RWPE2 (cell line): ENCODE measurements around the gene NKAIN2.
A peak's percentile ranks its signal among the peaks of the same experiment; 100 is the strongest.

Experiments
- ATAC-seq: fragments of 200-7000 bp; cut with Tn5 transposase; 3 replicates; pipeline ENCODE4 v1.9.1; 2021; ENCODE audit warnings: low read depth
- DNase-seq: peaks from one replicate; pipeline ENCODE4 v3.0.0-alpha.2; 2020; ENCODE audit warnings: low spot score
- H3K27ac ChIP-seq: fragments of 450-650 bp; 2 replicates; pipeline ENCODE4 v1.5.1; 2017; ENCODE audit warnings: mild to moderate bottlenecking; ENCODE audit not compliant: poor library complexity, severe bottlenecking
- H3K27me3 ChIP-seq: fragments of 250-450 bp; sonication (Bioruptor Pico); 2 replicates; pipeline ENCODE4 v1.5.1; 2021; ENCODE audit warnings: mild to moderate bottlenecking, moderate library complexity; ENCODE audit not compliant: insufficient read depth, poor library complexity, severe bottlenecking
- H3K36me3 ChIP-seq: fragments of 250-450 bp; sonication (Bioruptor Pico); 2 replicates; pipeline ENCODE4 v1.5.1; 2020; ENCODE audit warnings: low read depth, mild to moderate bottlenecking, moderate library complexity
- H3K4me1 ChIP-seq: fragments of 250-450 bp; sonication (Bioruptor Pico); 2 replicates; pipeline ENCODE4 v1.5.1; 2021; ENCODE audit warnings: mild to moderate bottlenecking, moderate library complexity; ENCODE audit not compliant: insufficient read depth, poor library complexity, severe bottlenecking
- H3K4me3 ChIP-seq: fragments of 250-450 bp; sonication (Bioruptor Pico); 2 replicates; pipeline ENCODE4 v1.5.1; 2021; ENCODE audit warnings: mild to moderate bottlenecking, moderate library complexity; ENCODE audit not compliant: severe bottlenecking
- H3K9me3 ChIP-seq: fragments of 250-450 bp; sonication (Bioruptor Pico); 2 replicates; pipeline ENCODE4 v1.5.1; 2021; ENCODE audit warnings: mild to moderate bottlenecking, moderate library complexity; ENCODE audit not compliant: severe bottlenecking
- TF ChIP-seq, protein P1 (sequence below): fragments of 450-650 bp; IDR thresholded peaks from one replicate; pipeline ENCODE4 v1.5.1; 2017; ENCODE audit warnings: mild to moderate bottlenecking, moderate library complexity; ENCODE audit not compliant: poor library complexity, severe bottlenecking

Gene NKAIN2

DNA sequence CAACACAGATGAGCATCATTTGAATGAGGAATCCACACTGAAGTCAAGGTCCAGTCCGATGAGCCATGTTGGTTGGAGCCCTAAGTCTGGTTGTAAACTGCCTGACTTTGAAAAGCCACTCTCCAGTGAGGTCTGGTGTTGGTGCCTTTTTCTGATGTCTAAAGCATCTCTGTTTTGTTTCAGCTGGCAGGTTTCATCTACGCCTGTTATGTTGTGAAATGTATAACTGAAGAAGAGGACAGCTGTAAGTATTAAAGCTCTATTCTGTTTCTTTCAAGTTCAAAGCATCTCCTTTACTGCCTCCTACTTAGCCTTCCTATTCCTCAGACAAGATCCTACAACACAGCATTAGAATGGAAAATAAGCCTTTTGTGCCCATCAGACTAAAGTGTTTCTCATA, 987.5 kb downstream of the NKAIN2 start:
- ATAC-seq (no peak), DNase-seq (no peak)
- Histone ChIP-seq H3K36me3 (no peaks in the 10 kb centered on the region), H3K27ac (no peak overlapping the region), H3K4me3 (no peak overlapping the region), H3K9me3 (no peaks in the 10 kb centered on the region), H3K4me1 (peaks cover 9% of the 10 kb centered on the region), H3K27me3 (no peaks in the 10 kb centered on the region)
- TF ChIP-seq, protein P1, sequence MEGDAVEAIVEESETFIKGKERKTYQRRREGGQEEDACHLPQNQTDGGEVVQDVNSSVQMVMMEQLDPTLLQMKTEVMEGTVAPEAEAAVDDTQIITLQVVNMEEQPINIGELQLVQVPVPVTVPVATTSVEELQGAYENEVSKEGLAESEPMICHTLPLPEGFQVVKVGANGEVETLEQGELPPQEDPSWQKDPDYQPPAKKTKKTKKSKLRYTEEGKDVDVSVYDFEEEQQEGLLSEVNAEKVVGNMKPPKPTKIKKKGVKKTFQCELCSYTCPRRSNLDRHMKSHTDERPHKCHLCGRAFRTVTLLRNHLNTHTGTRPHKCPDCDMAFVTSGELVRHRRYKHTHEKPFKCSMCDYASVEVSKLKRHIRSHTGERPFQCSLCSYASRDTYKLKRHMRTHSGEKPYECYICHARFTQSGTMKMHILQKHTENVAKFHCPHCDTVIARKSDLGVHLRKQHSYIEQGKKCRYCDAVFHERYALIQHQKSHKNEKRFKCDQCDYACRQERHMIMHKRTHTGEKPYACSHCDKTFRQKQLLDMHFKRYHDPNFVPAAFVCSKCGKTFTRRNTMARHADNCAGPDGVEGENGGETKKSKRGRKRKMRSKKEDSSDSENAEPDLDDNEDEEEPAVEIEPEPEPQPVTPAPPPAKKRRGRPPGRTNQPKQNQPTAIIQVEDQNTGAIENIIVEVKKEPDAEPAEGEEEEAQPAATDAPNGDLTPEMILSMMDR: no peak

- Histone ChIP-seq H3K27ac (no peak overlapping the region), H3K9me3 (no peaks in the 10 kb centered on the region), H3K36me3 (no peaks in the 10 kb centered on the region), H3K27me3 (no peaks in the 10 kb centered on the region), H3K4me3 (no peak overlapping the region), H3K4me1 (peaks cover 9% of the 10 kb centered on the region)
- TF ChIP-seq, protein P1: no peak
- DNase-seq: no peak
- peak; percentile 93 for ATAC-seq
Observed at GRCh38 chr6:124792386-124792785, 988.7 kb downstream of the NKAIN2 start.

- no peak for ATAC-seq
Observed at GRCh38 chr6:124793398-124793797, 989.7 kb downstream of the NKAIN2 start.

DNA sequence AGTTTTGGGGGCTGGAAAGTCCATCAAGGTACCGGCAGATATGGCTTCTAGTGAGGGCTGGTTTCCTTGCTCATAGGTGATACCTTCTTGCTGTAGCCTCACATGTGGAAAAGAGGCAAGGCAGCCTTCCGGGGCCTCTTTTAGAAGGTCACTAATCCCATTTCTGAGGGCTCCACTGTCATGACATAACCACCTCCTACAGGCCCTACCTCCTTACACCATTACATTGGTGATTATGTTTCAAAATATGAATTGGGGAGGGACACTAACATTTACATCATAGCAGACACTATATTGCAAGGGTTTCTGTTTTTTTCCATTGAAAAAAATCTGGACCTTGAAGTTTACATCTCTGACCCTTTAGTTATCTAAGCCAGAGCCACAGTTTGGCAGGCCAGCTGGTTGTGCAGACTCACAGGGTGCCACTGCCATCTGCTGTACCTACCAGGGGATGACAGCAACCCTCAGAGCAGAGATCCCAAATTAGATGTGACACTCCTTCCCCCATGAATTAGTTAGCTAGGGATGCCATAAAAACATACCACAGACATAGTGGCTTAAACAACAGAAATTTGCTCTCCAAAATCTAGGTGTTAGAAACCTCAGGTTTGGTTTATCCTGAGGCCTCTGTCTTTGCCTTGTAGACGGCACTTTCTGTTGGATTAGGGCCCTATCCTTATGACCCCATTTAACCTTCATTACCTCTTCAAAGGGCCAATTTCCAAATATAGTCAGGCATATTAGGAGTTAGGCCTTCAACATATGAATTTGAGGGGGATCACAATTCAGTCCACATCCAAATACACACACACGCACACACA, 992.2 kb downstream of the NKAIN2 start:
- DNase-seq (no peak), ATAC-seq (peak; percentile 63; the same call in 2 of the 3 replicates)
- H3K27ac ChIP-seq: no peak overlapping the region
- no peaks in the 10 kb centered on the region for H3K9me3 ChIP-seq
- no peaks in the 10 kb centered on the region for H3K36me3 ChIP-seq
- TF ChIP-seq, protein P1: peak; percentile 72
- H3K4me3 ChIP-seq: no peak overlapping the region
- H3K27me3 ChIP-seq: no peaks in the 10 kb centered on the region
- H3K4me1 ChIP-seq: peaks cover 9% of the 10 kb centered on the region

More at GRCh38 chr6:124793398-124793797, 989.7 kb downstream of the NKAIN2 start:
- Histone ChIP-seq H3K27me3 (no peaks in the 10 kb centered on the region), H3K27ac (no peak overlapping the region), H3K36me3 (no peaks in the 10 kb centered on the region), H3K4me1 (peaks cover 9% of the 10 kb centered on the region), H3K9me3 (no peaks in the 10 kb centered on the region), H3K4me3 (no peak overlapping the region)
- TF ChIP-seq, protein P1: no peak
- no peak for DNase-seq

- no peak for ATAC-seq
Observed at GRCh38 chr6:124796464-124796970, 992.9 kb downstream of the NKAIN2 start.

More at GRCh38 chr6:124796464-124796970, 992.9 kb downstream of the NKAIN2 start:
- peaks cover 9% of the 10 kb centered on the region for H3K4me1 ChIP-seq
- TF ChIP-seq, protein P1: no peak
- H3K9me3 ChIP-seq: no peaks in the 10 kb centered on the region
- H3K36me3 ChIP-seq: no peaks in the 10 kb centered on the region
- no peak overlapping the region for H3K27ac ChIP-seq
- peaks cover 3% of the 10 kb centered on the region for H3K27me3 ChIP-seq
- H3K4me3 ChIP-seq: no peak overlapping the region
- no peak for DNase-seq
